GM18867 (cell line): ENCODE results near the gene RNU1-3.
"Not testable (repeated sequence)": the region's sequence is repeated elsewhere in the genome, so short reads cannot be mapped to it uniquely, and the experiment has no call there.

Experiments
- ATAC-seq: cut with Tn5 transposase; IDR thresholded peaks from one replicate; pipeline ENCODE4 v1.9.1; 2021; ENCODE audit warnings: mild to moderate bottlenecking, moderate library complexity; ENCODE audit not compliant: unreplicated experiment

RNU1-3 gene

DNA sequence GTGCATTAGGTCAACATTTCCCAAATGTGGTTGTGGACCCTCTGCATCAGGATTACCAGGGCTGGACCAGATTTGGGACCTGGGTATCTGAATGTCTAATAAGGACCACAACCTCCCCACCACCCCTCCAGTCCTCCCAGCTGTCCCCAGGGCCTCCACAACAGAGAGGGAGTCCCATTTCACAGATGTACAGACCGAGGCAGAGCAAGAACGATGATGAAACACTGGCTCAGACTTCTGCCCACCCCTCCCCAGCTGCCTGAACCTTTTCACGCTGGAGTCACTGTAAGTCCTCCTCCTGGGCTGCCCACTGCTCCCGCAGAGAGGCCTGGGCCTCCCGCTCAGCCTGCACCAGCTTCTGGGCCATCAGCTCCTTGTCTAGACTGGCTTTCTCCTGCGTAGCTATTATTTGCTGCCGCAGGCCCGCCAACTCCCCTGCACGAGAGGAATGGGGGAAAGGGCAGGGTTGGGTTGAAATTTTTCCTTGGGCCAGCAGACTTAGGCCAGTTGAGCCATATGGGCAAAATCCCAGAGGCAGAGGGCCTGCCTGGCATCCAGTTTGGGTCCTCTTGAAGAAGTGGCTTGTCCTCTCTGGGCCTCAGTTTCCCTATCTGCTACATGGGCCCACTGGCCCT lies 45.0 kb downstream of the RNU1-3 start:
- ATAC-seq = not testable (repeated sequence)

DNA sequence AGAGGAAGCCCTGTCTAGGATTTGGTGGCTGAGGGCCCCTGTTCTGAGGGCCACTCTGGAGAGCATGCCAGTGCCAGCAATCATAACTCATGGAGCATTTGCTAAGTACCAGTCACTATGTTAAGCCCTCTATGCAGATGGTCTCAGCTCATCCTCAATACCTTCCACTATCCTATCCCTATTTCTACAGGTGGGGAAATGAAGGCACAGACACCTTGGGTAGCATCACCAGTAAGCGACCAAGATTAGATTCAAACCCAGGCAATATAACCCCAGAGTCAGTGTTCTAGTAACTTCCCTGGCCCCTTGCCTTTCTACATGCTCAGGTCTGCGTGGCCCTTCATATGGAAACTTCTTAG lies 45.5 kb downstream of the RNU1-3 start:
- no peak for ATAC-seq

DNA sequence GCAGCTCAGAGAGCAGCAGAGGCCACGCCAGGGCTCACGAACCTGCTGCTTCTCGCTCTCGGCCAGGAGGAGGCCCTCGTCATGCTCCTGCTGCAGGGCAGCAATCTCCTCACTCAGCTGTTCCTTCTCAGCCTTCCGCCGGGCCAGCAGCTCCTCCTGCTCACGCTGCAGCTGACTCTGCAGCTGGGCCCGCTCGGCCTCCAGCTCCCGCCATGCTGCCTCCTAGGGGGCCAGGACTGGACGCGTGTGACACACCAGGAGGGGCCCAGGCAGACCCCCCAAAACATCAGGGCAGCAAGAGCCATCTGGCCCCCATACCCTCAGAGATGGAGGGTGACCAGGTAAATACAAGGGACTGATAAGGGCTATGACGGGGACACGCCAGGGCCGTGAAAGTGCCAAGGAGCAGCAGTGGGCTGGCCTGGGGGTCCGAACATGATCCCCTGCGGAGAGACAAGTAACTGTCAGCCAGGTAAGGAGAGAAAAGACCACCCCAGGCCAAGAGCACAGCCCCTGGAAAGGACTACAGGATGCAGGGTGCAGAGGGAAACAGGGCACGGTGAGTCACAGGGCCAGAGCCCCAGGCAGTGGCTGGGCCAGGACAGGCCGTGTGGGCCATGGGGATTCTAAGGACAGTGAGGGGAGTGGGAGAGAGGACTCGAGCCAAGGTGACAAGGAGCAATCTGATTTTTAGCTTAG lies 46.8 kb downstream of the RNU1-3 start:
- ATAC-seq = not testable (repeated sequence)

DNA sequence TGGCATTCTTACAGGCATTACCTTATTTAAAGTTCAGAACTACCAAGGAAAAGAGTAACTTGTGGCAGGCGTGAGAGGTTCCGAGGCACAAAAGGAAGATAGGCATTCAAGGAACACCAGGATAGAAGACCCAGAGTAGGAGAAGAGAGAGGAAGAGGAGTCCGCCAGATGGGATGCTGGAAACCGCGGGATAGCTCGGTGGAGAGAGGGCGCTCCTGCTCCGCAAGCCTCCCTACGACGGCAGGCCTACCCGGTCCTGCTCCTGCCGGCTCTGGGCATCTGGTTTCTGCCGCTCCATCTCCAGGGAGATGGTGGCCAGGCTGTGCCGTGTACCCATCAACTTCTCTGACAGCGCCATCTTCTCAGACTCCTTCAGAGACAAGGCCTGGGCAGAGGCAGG lies 48.0 kb downstream of the RNU1-3 start:
- ATAC-seq = no peak

DNA sequence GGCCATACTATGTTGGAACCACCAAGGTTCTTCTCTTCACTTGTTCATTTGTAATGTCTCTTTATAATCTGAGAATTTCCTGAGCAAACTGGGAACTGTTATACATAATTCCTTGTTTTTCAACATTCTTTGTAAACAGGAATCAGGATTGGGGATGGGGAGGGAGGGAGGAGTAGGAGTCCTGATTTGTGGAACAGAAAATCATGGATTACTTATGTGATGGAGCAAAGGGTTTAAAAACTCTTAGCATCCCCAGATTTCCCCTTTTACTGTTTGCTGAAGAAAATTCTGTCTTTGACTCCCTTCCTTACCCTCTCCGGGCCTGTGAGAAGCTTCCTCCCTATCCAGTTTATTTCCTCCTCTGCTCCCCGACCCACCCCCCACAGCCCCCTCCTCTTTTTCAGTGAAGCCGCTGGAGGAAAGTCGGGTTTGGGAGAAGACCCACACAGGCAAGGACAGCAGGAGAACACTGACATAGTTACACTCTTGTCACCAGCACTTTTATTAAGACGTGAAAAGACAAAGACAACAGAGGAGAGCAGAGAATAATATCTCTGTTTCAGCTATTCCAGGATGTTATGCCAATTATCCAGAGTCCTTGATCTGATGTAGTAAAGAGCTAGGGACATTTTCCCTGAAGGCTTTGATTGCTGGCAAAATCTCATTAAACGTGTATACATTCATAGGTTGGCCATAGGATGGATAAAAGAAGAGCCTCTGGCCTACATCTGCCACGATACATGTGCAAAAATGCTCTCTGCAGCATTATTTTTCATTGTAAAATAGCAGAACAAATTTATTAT lies 48.8 kb downstream of the RNU1-3 start:
- ATAC-seq = no peak

DNA sequence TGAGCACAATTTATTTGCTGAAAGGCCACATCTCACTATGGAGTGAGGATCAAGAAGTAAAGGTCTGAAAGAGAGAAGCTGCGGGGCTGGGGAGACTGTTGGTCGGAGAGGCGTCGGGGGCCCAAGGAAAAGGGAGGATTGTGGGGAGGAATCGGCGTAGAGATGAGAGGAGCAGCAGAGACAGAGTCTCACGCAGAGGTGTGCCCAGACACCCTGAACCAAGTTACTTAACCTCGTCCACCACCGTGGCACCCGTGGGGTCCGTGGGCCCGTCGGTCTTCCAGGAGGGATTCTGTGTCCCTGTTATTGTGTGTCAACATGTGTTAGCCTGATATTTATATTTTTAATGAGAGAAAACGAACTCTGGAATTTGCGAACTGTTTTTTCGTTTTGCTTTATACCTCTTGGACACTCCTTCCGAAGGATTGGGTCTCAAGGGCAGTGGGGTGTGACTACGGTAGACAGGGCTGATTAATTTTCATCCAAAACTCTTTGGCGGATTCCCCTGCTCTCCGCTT lies 49.6 kb downstream of the RNU1-3 start:
- ATAC-seq = no peak
